ENCODE results near the gene TMEM30A. TPM values are rescaled to one million over a fixed set of nuclear protein-coding genes. Genes with fewer than 3 reads are reported as not detected.

The TMEM30A gene
- total RNA-seq, 1 experiment from 2014 or later: 130 TPM

DNA sequence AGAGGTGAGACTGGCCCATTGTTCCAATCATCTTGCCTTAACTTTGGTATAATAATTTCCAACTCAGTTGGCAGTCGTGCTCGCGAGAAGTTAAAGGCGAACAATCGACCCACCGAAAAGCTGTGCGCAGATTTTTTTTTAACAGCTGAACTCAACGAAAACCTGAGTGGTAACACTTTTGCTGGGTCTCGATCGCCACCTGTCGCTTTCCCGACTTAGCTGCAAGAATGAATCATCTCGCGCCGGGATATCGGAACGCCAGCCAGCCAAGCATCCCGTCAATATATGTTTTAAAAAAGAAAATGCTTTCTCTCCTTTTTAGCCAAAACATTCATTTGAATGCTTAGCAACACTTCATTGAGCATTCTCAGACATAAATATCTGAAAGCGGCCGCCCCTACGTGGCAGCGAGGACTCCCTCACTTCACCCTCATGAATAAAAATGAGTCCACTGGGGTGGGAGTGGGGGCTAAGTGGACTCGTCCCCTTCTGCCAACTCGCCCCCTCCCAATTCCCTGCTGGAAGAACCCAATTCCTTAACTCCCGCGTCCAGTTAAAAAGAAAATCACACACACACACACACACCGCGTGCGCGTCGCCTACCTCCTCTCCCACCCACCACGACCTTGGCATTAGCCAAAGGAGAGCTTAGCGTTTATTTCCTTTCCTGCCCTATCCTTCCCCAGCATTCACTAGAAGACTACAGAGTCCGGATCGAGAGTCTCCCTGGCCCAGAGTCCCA, 80.2 kb downstream of the TMEM30A start:
- BruUV-seq (replicated peaks): no TSS peak

DNA sequence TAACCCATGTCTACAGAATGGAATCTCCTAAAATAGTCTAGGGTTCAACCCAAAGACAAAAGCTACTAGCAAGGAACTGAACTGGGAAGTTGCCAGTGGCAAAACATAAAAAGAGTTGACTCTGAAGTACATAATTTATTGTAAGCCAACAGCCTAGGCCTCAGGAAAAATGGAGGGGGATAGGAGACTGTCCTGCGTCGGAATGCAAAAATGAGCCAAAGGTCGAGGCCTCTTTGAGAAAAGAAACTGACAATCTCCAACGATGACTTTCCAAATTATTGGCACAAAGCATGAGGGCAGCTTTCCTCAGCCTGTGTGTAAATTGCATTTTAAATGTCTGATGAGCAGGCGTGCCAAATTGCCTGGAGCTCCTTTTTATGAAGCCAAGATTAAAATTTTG, 80.9 kb downstream of the TMEM30A start:
- intact Hi-C loops (cut with micrococcal nuclease; ENCODE audit: unreplicated experiment) (loop anchor here (2.0 to 10.0 kb wide), 3 partner anchors 309 to 859 kb away; no protein-coding TSS in a partner anchor), in situ Hi-C loops (cut with HindIII; ENCODE audit: low pct_unique_long_range_greater_than_20kb, low sequenced_read_pairs) (no loop called here)
- no peak for TF ChIP-seq POLR2AphosphoS5 (IDR thresholded peaks at IDR 0.05; ENCODE audit: low read depth, low read length)
- no peak for TF ChIP-seq TCF7L2 (IDR thresholded peaks at IDR 0.05; ENCODE audit: low read depth, low read length)
- no peak for TF ChIP-seq SIN3A (IDR thresholded peaks at IDR 0.05; ENCODE audit: borderline replicate concordance, insufficient read depth, low read depth, low read length)
- TF ChIP-seq, protein P1, sequence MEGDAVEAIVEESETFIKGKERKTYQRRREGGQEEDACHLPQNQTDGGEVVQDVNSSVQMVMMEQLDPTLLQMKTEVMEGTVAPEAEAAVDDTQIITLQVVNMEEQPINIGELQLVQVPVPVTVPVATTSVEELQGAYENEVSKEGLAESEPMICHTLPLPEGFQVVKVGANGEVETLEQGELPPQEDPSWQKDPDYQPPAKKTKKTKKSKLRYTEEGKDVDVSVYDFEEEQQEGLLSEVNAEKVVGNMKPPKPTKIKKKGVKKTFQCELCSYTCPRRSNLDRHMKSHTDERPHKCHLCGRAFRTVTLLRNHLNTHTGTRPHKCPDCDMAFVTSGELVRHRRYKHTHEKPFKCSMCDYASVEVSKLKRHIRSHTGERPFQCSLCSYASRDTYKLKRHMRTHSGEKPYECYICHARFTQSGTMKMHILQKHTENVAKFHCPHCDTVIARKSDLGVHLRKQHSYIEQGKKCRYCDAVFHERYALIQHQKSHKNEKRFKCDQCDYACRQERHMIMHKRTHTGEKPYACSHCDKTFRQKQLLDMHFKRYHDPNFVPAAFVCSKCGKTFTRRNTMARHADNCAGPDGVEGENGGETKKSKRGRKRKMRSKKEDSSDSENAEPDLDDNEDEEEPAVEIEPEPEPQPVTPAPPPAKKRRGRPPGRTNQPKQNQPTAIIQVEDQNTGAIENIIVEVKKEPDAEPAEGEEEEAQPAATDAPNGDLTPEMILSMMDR (IDR thresholded peaks at IDR 0.05): no peak
- TF ChIP-seq, protein P2, sequence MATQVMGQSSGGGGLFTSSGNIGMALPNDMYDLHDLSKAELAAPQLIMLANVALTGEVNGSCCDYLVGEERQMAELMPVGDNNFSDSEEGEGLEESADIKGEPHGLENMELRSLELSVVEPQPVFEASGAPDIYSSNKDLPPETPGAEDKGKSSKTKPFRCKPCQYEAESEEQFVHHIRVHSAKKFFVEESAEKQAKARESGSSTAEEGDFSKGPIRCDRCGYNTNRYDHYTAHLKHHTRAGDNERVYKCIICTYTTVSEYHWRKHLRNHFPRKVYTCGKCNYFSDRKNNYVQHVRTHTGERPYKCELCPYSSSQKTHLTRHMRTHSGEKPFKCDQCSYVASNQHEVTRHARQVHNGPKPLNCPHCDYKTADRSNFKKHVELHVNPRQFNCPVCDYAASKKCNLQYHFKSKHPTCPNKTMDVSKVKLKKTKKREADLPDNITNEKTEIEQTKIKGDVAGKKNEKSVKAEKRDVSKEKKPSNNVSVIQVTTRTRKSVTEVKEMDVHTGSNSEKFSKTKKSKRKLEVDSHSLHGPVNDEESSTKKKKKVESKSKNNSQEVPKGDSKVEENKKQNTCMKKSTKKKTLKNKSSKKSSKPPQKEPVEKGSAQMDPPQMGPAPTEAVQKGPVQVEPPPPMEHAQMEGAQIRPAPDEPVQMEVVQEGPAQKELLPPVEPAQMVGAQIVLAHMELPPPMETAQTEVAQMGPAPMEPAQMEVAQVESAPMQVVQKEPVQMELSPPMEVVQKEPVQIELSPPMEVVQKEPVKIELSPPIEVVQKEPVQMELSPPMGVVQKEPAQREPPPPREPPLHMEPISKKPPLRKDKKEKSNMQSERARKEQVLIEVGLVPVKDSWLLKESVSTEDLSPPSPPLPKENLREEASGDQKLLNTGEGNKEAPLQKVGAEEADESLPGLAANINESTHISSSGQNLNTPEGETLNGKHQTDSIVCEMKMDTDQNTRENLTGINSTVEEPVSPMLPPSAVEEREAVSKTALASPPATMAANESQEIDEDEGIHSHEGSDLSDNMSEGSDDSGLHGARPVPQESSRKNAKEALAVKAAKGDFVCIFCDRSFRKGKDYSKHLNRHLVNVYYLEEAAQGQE (IDR thresholded peaks at IDR 0.05; ENCODE audit: insufficient read depth in 1 of 2, low read depth in 2 of 2, low read length in 1 of 2): no peak
- no peaks in the 10 kb centered on the region for H3K9me3 ChIP-seq (ENCODE audit: control insufficient read depth, insufficient read depth, low read depth, low read length)
- H3K4me3 ChIP-seq (ENCODE audit: low read depth in 2 of 2, low read length in 2 of 2): no peak overlapping the region
- no peaks in the 10 kb centered on the region; the same call in 1 of the 2 replicates for H3K36me3 ChIP-seq (ENCODE audit: control insufficient read depth, insufficient read depth, low read length)
- H3K27ac ChIP-seq (ENCODE audit: low read length): no peak overlapping the region
- H3K4me1 ChIP-seq (ENCODE audit: control insufficient read depth, insufficient read depth, low read length): peaks cover 5% of the 10 kb centered on the region
- ATAC-seq (no peak), DNase-seq (ENCODE audit: low read depth, low spot score) (no peak)
- CTCF ChIA-PET: interaction anchor here (0.9 kb wide), 1 partner anchor 1112 kb away, joined by 6 read pairs; no protein-coding TSS in a partner anchor
- H3K27me3 ChIP-seq (ENCODE audit: control insufficient read depth, insufficient read depth, low read length): peaks cover 5% of the 10 kb centered on the region; the same call in 1 of the 2 replicates
- no TSS peak for BruUV-seq (replicated peaks)
- POLR2A ChIA-PET: no interaction called here

More for the DNA sequence above, 80.2 kb downstream of the TMEM30A start:
- ATAC-seq (peak; percentile 54), DNase-seq (ENCODE audit: low read depth, low spot score) (no peak)
- ChIA-PET POLR2A (interaction anchor here (0.6 kb wide), 1 partner anchor 94 kb away, joined by 3 read pairs; no protein-coding TSS in a partner anchor), CTCF (interaction anchor here (0.5 to 1.7 kb wide), 5 partner anchors 85 to 1234 kb away, joined by 3 to 6 read pairs (median 5); no protein-coding TSS in a partner anchor)
- Histone ChIP-seq H3K4me1 (ENCODE audit: control insufficient read depth, insufficient read depth, low read length) (peaks cover 5% of the 10 kb centered on the region), H3K9me3 (ENCODE audit: control insufficient read depth, insufficient read depth, low read depth, low read length) (no peaks in the 10 kb centered on the region), H3K27me3 (ENCODE audit: control insufficient read depth, insufficient read depth, low read length) (peaks cover 5% of the 10 kb centered on the region; the same call in 1 of the 2 replicates), H3K4me3 (ENCODE audit: low read depth in 2 of 2, low read length in 2 of 2) (peak overlapping the region; percentile 45 to 62), H3K27ac (ENCODE audit: low read length) (no peak overlapping the region), H3K36me3 (ENCODE audit: control insufficient read depth, insufficient read depth, low read length) (no peaks in the 10 kb centered on the region; the same call in 1 of the 2 replicates)
- intact Hi-C loops (cut with micrococcal nuclease; ENCODE audit: unreplicated experiment) (loop anchor here (2.0 to 10.0 kb wide), 3 partner anchors 310 to 860 kb away; no protein-coding TSS in a partner anchor), in situ Hi-C loops (cut with HindIII; ENCODE audit: low pct_unique_long_range_greater_than_20kb, low sequenced_read_pairs) (no loop called here)
- TF ChIP-seq, protein P1 (IDR thresholded peaks at IDR 0.05): peak; percentile 88
- TF ChIP-seq, protein P2 (IDR thresholded peaks at IDR 0.05; ENCODE audit: insufficient read depth in 1 of 2, low read depth in 2 of 2, low read length in 1 of 2): no peak
